ENCODE measurements around the gene STRAP.

DNA sequence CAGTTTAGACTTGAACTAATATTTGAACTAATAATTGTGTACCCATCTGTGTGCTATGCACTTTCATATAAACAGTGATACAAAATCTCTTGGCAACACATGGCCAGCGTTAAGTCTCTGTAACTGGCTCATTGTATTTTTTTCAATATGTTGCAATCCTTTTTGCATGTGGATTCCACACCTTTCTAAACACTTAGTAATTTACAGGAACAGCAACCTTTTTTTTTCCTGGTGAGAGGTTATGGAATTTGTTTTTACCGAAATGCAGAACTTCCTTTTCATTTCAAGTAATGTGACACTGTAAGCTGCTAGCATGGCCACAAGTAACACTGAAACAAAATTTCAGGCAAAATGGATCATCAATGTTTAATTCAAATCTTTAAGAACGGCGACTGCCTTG, 47.6 kb upstream of the STRAP start:
- TF ChIP-seq, protein P1, sequence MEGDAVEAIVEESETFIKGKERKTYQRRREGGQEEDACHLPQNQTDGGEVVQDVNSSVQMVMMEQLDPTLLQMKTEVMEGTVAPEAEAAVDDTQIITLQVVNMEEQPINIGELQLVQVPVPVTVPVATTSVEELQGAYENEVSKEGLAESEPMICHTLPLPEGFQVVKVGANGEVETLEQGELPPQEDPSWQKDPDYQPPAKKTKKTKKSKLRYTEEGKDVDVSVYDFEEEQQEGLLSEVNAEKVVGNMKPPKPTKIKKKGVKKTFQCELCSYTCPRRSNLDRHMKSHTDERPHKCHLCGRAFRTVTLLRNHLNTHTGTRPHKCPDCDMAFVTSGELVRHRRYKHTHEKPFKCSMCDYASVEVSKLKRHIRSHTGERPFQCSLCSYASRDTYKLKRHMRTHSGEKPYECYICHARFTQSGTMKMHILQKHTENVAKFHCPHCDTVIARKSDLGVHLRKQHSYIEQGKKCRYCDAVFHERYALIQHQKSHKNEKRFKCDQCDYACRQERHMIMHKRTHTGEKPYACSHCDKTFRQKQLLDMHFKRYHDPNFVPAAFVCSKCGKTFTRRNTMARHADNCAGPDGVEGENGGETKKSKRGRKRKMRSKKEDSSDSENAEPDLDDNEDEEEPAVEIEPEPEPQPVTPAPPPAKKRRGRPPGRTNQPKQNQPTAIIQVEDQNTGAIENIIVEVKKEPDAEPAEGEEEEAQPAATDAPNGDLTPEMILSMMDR (IDR thresholded peaks at IDR 0.05), result no peak
- no peak for TF ChIP-seq RXRA (IDR thresholded peaks at IDR 0.05; ENCODE audit: borderline replicate concordance, low read depth)
- TF ChIP-seq EZH2phosphoT487 (IDR thresholded peaks at IDR 0.05; ENCODE audit: borderline replicate concordance, low read depth), result no peak
- no peak for TF ChIP-seq USF2 (IDR thresholded peaks at IDR 0.05; ENCODE audit: borderline replicate concordance, low read depth, low read length)
- no peak for TF ChIP-seq JUND (IDR thresholded peaks at IDR 0.05)
- TF ChIP-seq TCF12 (IDR thresholded peaks at IDR 0.05), result no peak
- no peak for TF ChIP-seq NFIC (IDR thresholded peaks at IDR 0.05; ENCODE audit: borderline replicate concordance)
- no peak for TF ChIP-seq POLR2AphosphoS5 (IDR thresholded peaks at IDR 0.05; ENCODE audit: low read depth, low read length)
- no peak for TF ChIP-seq TAF1 (IDR thresholded peaks at IDR 0.05; ENCODE audit: borderline replicate concordance, low read depth, low read length)
- no peak for TF ChIP-seq MAX (IDR thresholded peaks at IDR 0.05; ENCODE audit: low read depth)
- TF ChIP-seq EP300 (IDR thresholded peaks at IDR 0.05; ENCODE audit: borderline replicate concordance in 1 of 2, low read depth in 1 of 2, low read length in 1 of 2), result no peak

Data from SK-N-SH (cell line).